Stomach (tissue), 9 donors: ENCODE measurements around the gene MYO1E. TPM values are rescaled to one million over a fixed set of nuclear protein-coding genes. Genes with fewer than 3 reads are reported as not detected.
A peak's percentile ranks its signal among the peaks of the same experiment; 100 is the strongest.

Experiments used
- DNase-seq, 2 donors: peaks; one replicate each; pipeline versions ENCODE4 v3.0.0 to v3.0.0-alpha.2; 2013 to 2019
- H3K27ac ChIP-seq, 5 donors: fragments of 200-600 bp in 4 of 5; sonication (generic) in 4 of 5; one replicate each; pipeline ENCODE4 v1.5.1; 2013 to 2019; ENCODE audit warnings: mild to moderate bottlenecking in 1 of 5, moderate library complexity in 1 of 5
- H3K27me3 ChIP-seq, 3 donors: fragments of 200-600 bp; sonication (generic); one replicate each; pipeline ENCODE4 v1.5.1; 2017 to 2019; ENCODE audit warnings: mixed run types in 1 of 3
- H3K36me3 ChIP-seq, 4 donors: fragments of 200-600 bp; sonication (generic); 1 replicate in 3 of 4; 2 replicates in 1 of 4; pipeline ENCODE4 v1.5.1; 2016 to 2019
- H3K4me1 ChIP-seq, 4 donors: fragments of 200-600 bp; sonication (generic); one replicate each; pipeline ENCODE4 v1.5.1; 2016 to 2019
- H3K4me3 ChIP-seq, 4 donors: fragments of 200-600 bp; sonication (generic) in 3 of 4; one replicate each; pipeline ENCODE4 v1.5.1; 2016 to 2019; ENCODE audit warnings: mild to moderate bottlenecking in 1 of 4
- H3K9me3 ChIP-seq, 4 donors: fragments of 200-600 bp; sonication (generic); one replicate each; pipeline ENCODE4 v1.5.1; 2016 to 2019
- CTCF ChIP-seq, 7 experiments: fragments of 450-650 bp in 4 of 7; fragments of 200-600 bp in 3 of 7; sonication (generic) in 3 of 7; IDR thresholded peaks; one replicate each; pipeline ENCODE4 v1.5.1; 2016 to 2019; ENCODE audit warnings: antibody characterized with exemption in 7 of 7, control low read depth in 2 of 7, mild to moderate bottlenecking in 1 of 7
- EP300 ChIP-seq: sonication (generic); formaldehyde crosslinking; IDR thresholded peaks from one replicate; pipeline ENCODE4 v1.6.1; 2017; ENCODE audit warnings: antibody characterized with exemption
- POLR2A ChIP-seq, 4 donors: fragments of 450-650 bp; IDR thresholded peaks; one replicate each; pipeline ENCODE4 v1.6.1; 2016; ENCODE audit warnings: antibody characterized with exemption in 4 of 4, control low read depth in 2 of 4, mild to moderate bottlenecking in 1 of 4, moderate library complexity in 1 of 4
- POLR2AphosphoS5 ChIP-seq, 3 donors: sonication (generic); formaldehyde crosslinking; IDR thresholded peaks; one replicate each; pipeline ENCODE4 v1.6.1; 2016; ENCODE audit warnings: antibody characterized with exemption in 3 of 3
- WGBS, 5 donors: extraction: QIAGEN DNeasy Blood & Tissue Kit in 3 of 5; methylation state at CpG; one replicate each; pipeline versions ENCODE4 v1.1.5 to v1.1.7; 2013 to 2018; 5-methylcytosine and 5-hydroxymethylcytosine counted together
- intact Hi-C: fragments of 100-400 bp; cut with DNase I; formaldehyde crosslinking; loops from one replicate; pipeline ENCODE4 v1.15.1; 2023; ENCODE audit warnings: low total_unique reads
- polyA plus RNA-seq, 3 donors: library from polyadenylated mRNA; stranded (reverse); fragments of 200-250 nt; gene quantifications; one replicate each; pipeline ENCODE4 v1.2.3, GENCODE V29; 2013
- total RNA-seq, 5 donors: library from RNA; depleted of rRNA; stranded (reverse); fragments of >200 nt; gene quantifications; one replicate each; pipeline versions ENCODE4 v1.1.0 to v1.2.3, GENCODE V29; 2014 to 2016
- donor health status: healthy with polysubstance abuse.
- donor health status: Bipolar disorder and iron deficiency.
- donor health status: healthy.

The MYO1E gene
- total and polyA plus RNA-seq, 8 donors = 15.1 to 380 (median 46.3) TPM

- intact Hi-C loops = no loop called here
- DNase-seq = peak; percentile 70 to 82
- WGBS, 5 donors = 1 to 2% (median 1%) methylated on average over 21 to 93 of the region's 93 CpGs
Observed at GRCh38 chr15:59371458-59372351, 966 bp downstream of the MYO1E start.

GRCh38 chr15:59369597-59369996, 3.1 kb downstream of the MYO1E start:
- WGBS, 5 donors = 91 to 100% (median 94%) methylated on average over 2 of the region's 2 CpGs
- Histone ChIP-seq H3K27ac (no peak overlapping the region), H3K9me3 (no peaks in the 10 kb centered on the region), H3K4me1 (peaks cover 11 to 49% (median 35%) of the 10 kb centered on the region in 4 donors), H3K36me3 (no peaks in the 10 kb centered on the region), H3K4me3 (peak overlapping the region in 1 of 4 donors; percentile 84), H3K27me3 (peaks cover 0 to 7% (median 0%) of the 10 kb centered on the region in 3 donors)
- intact Hi-C loops = no loop called here
- no peak for DNase-seq
- no peak for TF ChIP-seq EP300
- no peak for TF ChIP-seq CTCF (IDR thresholded peaks at IDR 0.05)
- TF ChIP-seq POLR2AphosphoS5 (IDR thresholded peaks at IDR 0.05) = no peak
- no peak for TF ChIP-seq POLR2A (IDR thresholded peaks at IDR 0.05)

More at GRCh38 chr15:59371458-59372351, 966 bp downstream of the MYO1E start:
- H3K4me1 ChIP-seq = peaks cover 11 to 50% (median 30%) of the 10 kb centered on the region in 4 donors
- peak overlapping the region; percentile 61 to 93 (median 83) for H3K4me3 ChIP-seq
- H3K36me3 ChIP-seq = no peaks in the 10 kb centered on the region
- peaks cover 0 to 7% (median 0%) of the 10 kb centered on the region in 3 donors for H3K27me3 ChIP-seq
- peak overlapping the region; percentile 89 to 99 (median 95) for H3K27ac ChIP-seq
- no peaks in the 10 kb centered on the region for H3K9me3 ChIP-seq
- TF ChIP-seq EP300 = no peak
- TF ChIP-seq CTCF (IDR thresholded peaks at IDR 0.05) = no peak
- no peak for TF ChIP-seq POLR2AphosphoS5 (IDR thresholded peaks at IDR 0.05)
- no peak for TF ChIP-seq POLR2A (IDR thresholded peaks at IDR 0.05)

- 78 to 91% (median 85%) methylated on average over 5 of the region's 5 CpGs for WGBS, 5 donors
- H3K27ac ChIP-seq = no peak overlapping the region
- peaks cover 0 to 2% (median 0%) of the 10 kb centered on the region in 3 donors for H3K27me3 ChIP-seq
- TF ChIP-seq POLR2AphosphoS5 (IDR thresholded peaks at IDR 0.05) (no peak), EP300 (no peak), CTCF (IDR thresholded peaks at IDR 0.05) (no peak), POLR2A (IDR thresholded peaks at IDR 0.05) (no peak)
- DNase-seq = no peak
- no peaks in the 10 kb centered on the region for H3K36me3 ChIP-seq
- H3K4me3 ChIP-seq = no peak overlapping the region
- no peaks in the 10 kb centered on the region for H3K9me3 ChIP-seq
- intact Hi-C loops = no loop called here
- H3K4me1 ChIP-seq = peaks cover 11 to 39% (median 28%) of the 10 kb centered on the region in 4 donors
Observed at GRCh38 chr15:59367022-59367451, 5.6 kb downstream of the MYO1E start.

- no peaks in the 10 kb centered on the region for H3K36me3 ChIP-seq
- no peaks in the 10 kb centered on the region for H3K9me3 ChIP-seq
- TF ChIP-seq EP300 = no peak
- no peak for TF ChIP-seq POLR2AphosphoS5 (IDR thresholded peaks at IDR 0.05)
- no peak for TF ChIP-seq CTCF (IDR thresholded peaks at IDR 0.05)
- TF ChIP-seq POLR2A (IDR thresholded peaks at IDR 0.05) = no peak
- 51 to 80% (median 60%) methylated on average over 7 of the region's 7 CpGs for WGBS, 5 donors
- no peaks in the 10 kb centered on the region for H3K27me3 ChIP-seq
- DNase-seq = peak in 1 of 2 donors; percentile 40
- intact Hi-C loops = no loop called here
- H3K4me3 ChIP-seq = no peak overlapping the region
- H3K27ac ChIP-seq = no peak overlapping the region
- H3K4me1 ChIP-seq = peaks cover 11 to 38% (median 27%) of the 10 kb centered on the region in 4 donors
Observed at GRCh38 chr15:59366333-59367021, 6.2 kb downstream of the MYO1E start.
